Measurements from ENCODE around the gene SHOC2.

- TF ChIP-seq POLR2A (IDR thresholded peaks at IDR 0.05; ENCODE audit: low read depth, low read length) (no peak), TAF1 (IDR thresholded peaks at IDR 0.05; ENCODE audit: borderline replicate concordance, low read depth, low read length) (no peak), POLR2AphosphoS5 (IDR thresholded peaks at IDR 0.05; ENCODE audit: low read depth, low read length) (no peak)
Measured at GRCh38 chr10:110903280-110904278, 15.8 kb upstream of the SHOC2 start.

Measured in GM12892 (cell line).